ENCODE measurements around the gene DCTN5.

GRCh38 chr16:23615805-23616204, 25.5 kb upstream of the DCTN5 start:
- TF ChIP-seq CTCF (IDR thresholded peaks at IDR 0.05) (no peak), POLR2A (IDR thresholded peaks at IDR 0.05) (no peak)

Measured in adrenal gland (tissue), 5 donors.